Fibroblast of villous mesenchyme (primary cell): ENCODE results near the gene SPANXD. TPM values are rescaled to one million over a fixed set of nuclear protein-coding genes. Genes with fewer than 3 reads are reported as not detected.
A peak's percentile ranks its signal among the peaks of the same experiment; 100 is the strongest.

Experiments used
- DNase-seq: peaks from one replicate; pipeline ENCODE4 v3.0.0-alpha.2; 2010; ENCODE audit warnings: low read depth
- H3K4me3 ChIP-seq: 2 replicates; pipeline ENCODE4 v1.5.1; 2011; ENCODE audit warnings: low read depth, mild to moderate bottlenecking, low read length
- CTCF ChIP-seq: IDR thresholded peaks from 2 replicates; pipeline ENCODE4 v1.5.1; 2012; ENCODE audit warnings: low read depth, mild to moderate bottlenecking, low read length; ENCODE audit not compliant: insufficient read depth
- total RNA-seq: library from RNA; depleted of rRNA; stranded (reverse); fragments of >200 nt; gene quantifications from 2 replicates; pipeline ENCODE4 v1.2.3, GENCODE V29; 2012

Gene SPANXD
- total RNA-seq, 1 donor = 0.43 TPM

GRCh38 chrX:141673946-141674345 lies 24.6 kb downstream of the SPANXD start:
- TF ChIP-seq CTCF = no peak
- DNase-seq = no peak
- H3K4me3 ChIP-seq = no peak overlapping the region

GRCh38 chrX:141669689-141670088 lies 28.9 kb downstream of the SPANXD start:
- peak; percentile 10 for DNase-seq
- no peak overlapping the region for H3K4me3 ChIP-seq
- no peak for TF ChIP-seq CTCF

GRCh38 chrX:141668371-141668770 lies 30.2 kb downstream of the SPANXD start:
- no peak for DNase-seq
- no peak for TF ChIP-seq CTCF
- H3K4me3 ChIP-seq = no peak overlapping the region

GRCh38 chrX:141662781-141663180 lies 35.8 kb downstream of the SPANXD start:
- DNase-seq = no peak
- no peak for TF ChIP-seq CTCF
- H3K4me3 ChIP-seq = no peak overlapping the region

- no peak for DNase-seq
- TF ChIP-seq CTCF = no peak
- H3K4me3 ChIP-seq = no peak overlapping the region
Observed at GRCh38 chrX:141652286-141652685, 46.3 kb downstream of the SPANXD start.

Other genes with a start within 250 kb of the SPANXD start
- gene SPANXA1, start 114.0 kb downstream of the SPANXD start, total RNA-seq = not detected in 2 replicates
- gene SPANXA2, start 109.0 kb downstream of the SPANXD start, total RNA-seq = not detected in 2 replicates
- gene MAGEC3, start 139.6 kb upstream of the SPANXD start, total RNA-seq = not detected in 2 replicates
- gene MAGEC1, start 205.2 kb upstream of the SPANXD start, total RNA-seq = not detected in 2 replicates